ENCODE measurements around the gene ZNF385A.
A peak's percentile ranks its signal among the peaks of the same experiment; 100 is the strongest.
"Not testable (repeated sequence)": the region's sequence is repeated elsewhere in the genome, so short reads cannot be mapped to it uniquely, and the experiment has no call there.

Gene ZNF385A

DNA sequence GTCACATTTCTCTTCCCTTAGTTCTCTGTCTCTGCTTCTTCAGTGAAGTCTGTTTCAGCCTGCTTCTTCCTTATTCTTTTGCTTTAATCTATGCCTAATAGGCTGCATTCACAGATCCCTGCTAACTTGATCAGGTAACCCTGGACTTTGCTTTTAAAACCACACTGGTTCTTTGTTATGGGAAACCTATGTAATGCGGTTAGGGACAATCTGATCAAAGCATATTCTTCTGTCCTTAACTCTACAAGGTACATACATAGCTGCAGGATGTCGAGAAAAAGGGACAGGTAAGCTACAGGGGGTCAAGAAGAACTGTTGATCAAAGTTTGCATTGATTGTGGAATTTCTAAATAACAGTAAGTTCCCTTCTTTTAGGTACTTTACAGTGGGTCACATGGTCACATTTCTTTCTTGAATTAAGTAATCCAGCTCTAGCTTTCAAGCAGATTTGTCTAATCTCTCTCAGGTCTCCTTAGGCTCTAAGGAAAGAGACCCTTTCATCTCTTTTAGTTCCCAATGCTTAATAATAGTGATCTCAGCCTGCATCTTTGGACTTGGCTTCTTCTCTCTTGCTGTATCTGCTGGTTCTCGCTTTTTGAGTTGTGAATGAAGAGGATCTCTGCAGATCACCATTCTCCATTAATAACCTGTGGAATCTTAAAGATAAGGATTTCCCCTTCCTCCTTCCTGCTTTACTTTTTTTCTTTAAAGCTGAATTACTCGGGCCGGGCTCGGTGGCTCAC lies 55.8 kb downstream of the ZNF385A start:
- no peaks in the 10 kb centered on the region for H3K9me2 ChIP-seq (replicated peaks; ENCODE audit: control insufficient read depth, low read length)
- H3K4me2 ChIP-seq (ENCODE audit: low read length), result no peak overlapping the region
- no peak overlapping the region for H3K4me3 ChIP-seq (ENCODE audit: low read length)
- no peaks in the 10 kb centered on the region for H3K9me3 ChIP-seq (ENCODE audit: control insufficient read depth, insufficient read depth, low read length)
- H3K36me3 ChIP-seq (ENCODE audit: control insufficient read depth, low read length), result peaks cover 9% of the 10 kb centered on the region
- no peak for TF ChIP-seq EZH2phosphoT487 (IDR thresholded peaks at IDR 0.05; ENCODE audit: borderline replicate concordance, low read length)
- TF ChIP-seq, protein P1, sequence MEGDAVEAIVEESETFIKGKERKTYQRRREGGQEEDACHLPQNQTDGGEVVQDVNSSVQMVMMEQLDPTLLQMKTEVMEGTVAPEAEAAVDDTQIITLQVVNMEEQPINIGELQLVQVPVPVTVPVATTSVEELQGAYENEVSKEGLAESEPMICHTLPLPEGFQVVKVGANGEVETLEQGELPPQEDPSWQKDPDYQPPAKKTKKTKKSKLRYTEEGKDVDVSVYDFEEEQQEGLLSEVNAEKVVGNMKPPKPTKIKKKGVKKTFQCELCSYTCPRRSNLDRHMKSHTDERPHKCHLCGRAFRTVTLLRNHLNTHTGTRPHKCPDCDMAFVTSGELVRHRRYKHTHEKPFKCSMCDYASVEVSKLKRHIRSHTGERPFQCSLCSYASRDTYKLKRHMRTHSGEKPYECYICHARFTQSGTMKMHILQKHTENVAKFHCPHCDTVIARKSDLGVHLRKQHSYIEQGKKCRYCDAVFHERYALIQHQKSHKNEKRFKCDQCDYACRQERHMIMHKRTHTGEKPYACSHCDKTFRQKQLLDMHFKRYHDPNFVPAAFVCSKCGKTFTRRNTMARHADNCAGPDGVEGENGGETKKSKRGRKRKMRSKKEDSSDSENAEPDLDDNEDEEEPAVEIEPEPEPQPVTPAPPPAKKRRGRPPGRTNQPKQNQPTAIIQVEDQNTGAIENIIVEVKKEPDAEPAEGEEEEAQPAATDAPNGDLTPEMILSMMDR (IDR thresholded peaks at IDR 0.05; ENCODE audit: low read depth, low read length, poor library complexity, severe bottlenecking), result no peak
- H4K20me1 ChIP-seq (ENCODE audit: control insufficient read depth, insufficient read depth, low read depth, low read length), result no peaks in the 10 kb centered on the region
- peaks cover 11% of the 10 kb centered on the region for H3K4me1 ChIP-seq (ENCODE audit: control insufficient read depth, low read length)
- H3F3A ChIP-seq (ENCODE audit: control insufficient read depth, insufficient read depth), result no peaks in the 10 kb centered on the region
- no peaks in the 10 kb centered on the region for H3K27me3 ChIP-seq (ENCODE audit: control insufficient read depth, low read length)
- H3K79me2 ChIP-seq (ENCODE audit: control insufficient read depth, low read length), result peaks cover 30% of the 10 kb centered on the region
- H3K27ac ChIP-seq (ENCODE audit: low read depth, low read length), result no peak overlapping the region

DNA sequence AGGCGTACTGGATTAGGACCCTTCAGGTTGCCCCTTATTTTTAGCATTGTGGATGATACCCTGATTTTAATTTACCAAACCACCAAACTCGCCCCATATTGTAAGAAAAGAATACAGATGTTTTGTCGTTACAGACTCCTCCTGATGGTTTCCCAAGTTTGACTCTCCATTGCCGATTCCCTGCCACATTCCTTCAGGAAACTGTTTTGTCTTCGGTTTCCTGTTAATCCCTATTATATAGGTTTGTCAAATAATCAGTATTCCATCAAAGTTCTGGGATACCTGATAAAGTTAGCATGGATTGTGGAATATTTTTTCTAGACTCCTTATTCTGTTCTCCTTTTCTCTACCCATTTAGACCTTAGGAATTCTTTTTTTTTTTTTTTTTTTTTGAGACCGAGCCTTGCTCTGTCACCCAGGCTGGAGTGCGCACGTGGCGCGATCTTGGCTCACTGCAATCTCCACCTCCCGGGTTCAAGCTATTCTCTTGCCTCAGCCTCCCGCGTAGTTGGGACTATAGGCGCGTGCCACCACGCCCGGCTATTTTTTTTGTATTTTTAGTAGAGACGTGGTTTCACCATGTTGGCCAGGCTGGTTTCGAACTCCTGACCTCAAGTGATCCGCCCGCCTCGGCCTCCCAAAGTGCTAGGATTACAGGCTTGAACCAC lies 59.0 kb downstream of the ZNF385A start:
- not testable (repeated sequence) for H3K36me3 ChIP-seq (ENCODE audit: control insufficient read depth, low read length); H4K20me1 ChIP-seq (ENCODE audit: control insufficient read depth, insufficient read depth, low read depth, low read length); H3K27me3 ChIP-seq (ENCODE audit: control insufficient read depth, low read length); H3K4me1 ChIP-seq (ENCODE audit: control insufficient read depth, low read length); H3K27ac ChIP-seq (ENCODE audit: low read depth, low read length); H3K9me2 ChIP-seq (replicated peaks; ENCODE audit: control insufficient read depth, low read length); H3F3A ChIP-seq (ENCODE audit: control insufficient read depth, insufficient read depth); H3K9me3 ChIP-seq (ENCODE audit: control insufficient read depth, insufficient read depth, low read length)
- H3K4me2 ChIP-seq (ENCODE audit: low read length), result peak overlapping the region; percentile 58
- peaks cover 22% of the 10 kb centered on the region for H3K79me2 ChIP-seq (ENCODE audit: control insufficient read depth, low read length)
- peak overlapping the region; percentile 85 for H3K4me3 ChIP-seq (ENCODE audit: low read length)

DNA sequence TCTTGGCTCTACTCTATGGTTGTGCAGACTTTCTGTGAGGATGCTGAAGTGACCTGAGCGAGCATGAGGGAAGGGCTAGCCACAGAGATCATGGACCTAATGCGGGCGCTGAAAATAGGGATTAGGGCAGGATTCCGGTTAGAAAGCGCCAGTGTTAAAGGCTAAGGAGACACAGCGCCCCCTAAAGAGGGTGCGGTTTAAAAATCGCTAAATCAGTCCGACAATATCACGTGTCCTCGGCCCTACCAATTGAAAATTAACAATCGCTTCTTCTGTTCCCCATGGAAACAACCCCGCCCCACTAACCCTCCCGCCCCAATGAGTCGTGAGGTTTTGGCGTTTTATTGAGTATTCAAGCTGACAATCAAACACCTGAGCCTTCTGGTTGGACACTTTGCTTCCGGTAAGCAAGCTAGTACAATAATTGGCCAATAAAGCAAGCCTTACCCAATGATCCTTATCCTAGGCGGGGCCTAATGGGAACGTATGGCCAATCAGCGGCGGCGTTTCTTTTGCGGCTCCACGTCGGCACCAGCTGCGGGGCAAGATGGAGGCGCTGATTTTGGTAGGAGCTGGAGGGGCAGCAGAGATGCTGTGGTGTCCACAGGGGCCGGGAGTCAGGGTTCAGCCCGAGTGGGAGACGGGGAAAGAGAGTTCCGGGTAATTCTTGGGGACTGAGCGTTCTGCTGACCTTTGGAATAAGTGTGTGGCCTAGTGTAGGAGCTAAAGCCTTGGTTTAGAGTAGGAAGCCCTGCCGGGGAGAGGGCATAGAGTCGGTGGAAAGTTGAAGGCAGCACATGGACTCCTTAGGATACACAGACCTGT lies 59.7 kb downstream of the ZNF385A start, which contains the start of gene COPZ1:
Gene COPZ1, plus strand, starts transcription at position 515 of the 825 bp plus-strand sequence. Its CDS starts 33 bp downstream, at position 548.
- peaks cover 6% of the 10 kb centered on the region for H3K4me1 ChIP-seq (ENCODE audit: control insufficient read depth, low read length)
- TF ChIP-seq EZH2phosphoT487 (IDR thresholded peaks at IDR 0.05; ENCODE audit: borderline replicate concordance, low read length), result no peak
- TF ChIP-seq, protein P1 (IDR thresholded peaks at IDR 0.05; ENCODE audit: low read depth, low read length, poor library complexity, severe bottlenecking), result peak; percentile 97

More for the DNA sequence above, 59.7 kb downstream of the ZNF385A start, which contains the start of gene COPZ1:
- H3K9me2 ChIP-seq (replicated peaks; ENCODE audit: control insufficient read depth, low read length), result no peaks in the 10 kb centered on the region
- no peaks in the 10 kb centered on the region for H3F3A ChIP-seq (ENCODE audit: control insufficient read depth, insufficient read depth)
- peak within 1 kb of the TSS; percentile 80 for H3K4me2 ChIP-seq (ENCODE audit: low read length)
- H3K4me3 ChIP-seq (ENCODE audit: low read length), result peak within 1 kb of the TSS; percentile 85
- no peaks in the 10 kb centered on the region for H4K20me1 ChIP-seq (ENCODE audit: control insufficient read depth, insufficient read depth, low read depth, low read length)
- peaks cover 18% of the 10 kb centered on the region for H3K79me2 ChIP-seq (ENCODE audit: control insufficient read depth, low read length)
- H3K27me3 ChIP-seq (ENCODE audit: control insufficient read depth, low read length), result no peaks in the 10 kb centered on the region
- no peak within 1 kb of the TSS for H3K27ac ChIP-seq (ENCODE audit: low read depth, low read length)
- no peaks in the 10 kb centered on the region for H3K9me3 ChIP-seq (ENCODE audit: control insufficient read depth, insufficient read depth, low read length)
- peaks cover 7% of the 10 kb centered on the region for H3K36me3 ChIP-seq (ENCODE audit: control insufficient read depth, low read length)

Measured in DOHH2 (cell line).